Activated naive CD4-positive, alpha-beta T cell treated with anti-CD3 and anti-CD28 coated beads for 36 hours (primary cell): Measurements from ENCODE around the gene PKMYT1. TPM values are rescaled to one million over a fixed set of nuclear protein-coding genes. Genes with fewer than 3 reads are reported as not detected.
"Not testable (repeated sequence)": the region's sequence is repeated elsewhere in the genome, so short reads cannot be mapped to it uniquely, and the experiment has no call there.

Experiments used
- CTCF ChIA-PET: fragments of 350-600 bp; sonication (Branson Sonifier 250); formaldehyde crosslinking; loops from one replicate; lab custom pipeline; 2021; ENCODE audit warnings: antibody characterized with exemption; lab: Charles Lee
- DNase-seq: peaks from one replicate; pipeline ENCODE4 v3.0.0-alpha.2; 2020
- H3K27ac Mint-ChIP-seq: one replicate; pipeline ENCODE4 v1.8.0; 2021; ENCODE audit warnings: mild to moderate bottlenecking, mixed read lengths
- H3K27me3 Mint-ChIP-seq: one replicate; pipeline ENCODE4 v1.8.0; 2021; ENCODE audit warnings: low read depth, mixed read lengths
- H3K36me3 Mint-ChIP-seq: one replicate; pipeline ENCODE4 v1.8.0; 2021; ENCODE audit warnings: low read depth, mixed read lengths
- H3K4me1 Mint-ChIP-seq: one replicate; pipeline ENCODE4 v1.8.0; 2021; ENCODE audit warnings: low read depth, mixed read lengths
- H3K4me3 Mint-ChIP-seq: one replicate; pipeline ENCODE4 v1.8.0; 2021; ENCODE audit warnings: mild to moderate bottlenecking, moderate library complexity, mixed read lengths
- H3K9me3 Mint-ChIP-seq: one replicate; pipeline ENCODE4 v1.8.0; 2021; ENCODE audit warnings: mixed read lengths
- intact Hi-C: fragments of 100-400 bp; cut with micrococcal nuclease; formaldehyde crosslinking; loops from one replicate; pipeline ENCODE4 v1.15.1; 2023
- total RNA-seq, 2 experiments: library from RNA; stranded (reverse); gene quantifications; one replicate each; pipeline ENCODE4 v1.2.3, GENCODE V29; 2021

PKMYT1 gene
- total RNA-seq, 2 experiments from 2014 or later, result 128 to 136 TPM

- H3K9me3 Mint-ChIP-seq, result no peaks in the 10 kb centered on the region
- H3K27ac Mint-ChIP-seq, result no peak overlapping the region
- H3K4me1 Mint-ChIP-seq, result peaks cover 1% of the 10 kb centered on the region
- H3K36me3 Mint-ChIP-seq, result peaks cover 3% of the 10 kb centered on the region
- H3K4me3 Mint-ChIP-seq, result no peak overlapping the region
- DNase-seq, result no peak
- H3K27me3 Mint-ChIP-seq, result no peaks in the 10 kb centered on the region
- intact Hi-C loops, result no loop called here
- CTCF ChIA-PET, result no interaction called here
Measured at GRCh38 chr16:2948807-2949704, 31.2 kb downstream of the PKMYT1 start.

DNA sequence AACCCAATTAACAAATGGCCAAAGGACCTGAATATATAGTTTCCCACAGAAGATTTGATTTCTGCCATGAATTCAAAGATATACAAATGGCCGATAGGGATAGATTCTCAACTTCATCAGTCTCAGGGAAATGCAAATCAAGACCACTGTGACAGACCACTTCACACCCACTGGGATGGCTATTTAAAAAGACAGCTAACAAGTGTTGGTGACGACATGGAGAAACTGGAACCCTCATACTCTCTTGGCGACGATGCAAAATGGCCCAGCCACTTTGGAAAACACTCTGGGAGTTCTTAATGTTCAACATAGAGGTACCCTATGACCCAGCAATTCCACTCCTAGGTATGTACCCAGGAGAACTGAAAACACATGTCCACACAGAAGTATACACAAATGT, 33.6 kb downstream of the PKMYT1 start:
- DNase-seq, result no peak
- Mint-ChIP-seq H3K4me1 (peaks cover 1% of the 10 kb centered on the region), H3K9me3 (no peaks in the 10 kb centered on the region), H3K4me3 (no peak overlapping the region), H3K36me3 (peaks cover 10% of the 10 kb centered on the region), H3K27me3 (no peaks in the 10 kb centered on the region), H3K27ac (no peak overlapping the region)
- CTCF ChIA-PET, result interaction anchor here (1.0 kb wide), 1 partner anchor 13 kb away, joined by 6 read pairs; no protein-coding TSS in a partner anchor
- intact Hi-C loops, result no loop called here

- H3K4me3 Mint-ChIP-seq, DNase-seq, H3K36me3 Mint-ChIP-seq, H3K4me1 Mint-ChIP-seq, intact Hi-C loops, H3K27ac Mint-ChIP-seq, H3K27me3 Mint-ChIP-seq, H3K9me3 Mint-ChIP-seq, CTCF ChIA-PET: not testable (repeated sequence)
Measured at GRCh38 chr16:2943716-2944115, 36.5 kb downstream of the PKMYT1 start.

GRCh38 chr16:2942045-2942444, 38.2 kb downstream of the PKMYT1 start:
- Mint-ChIP-seq H3K27ac (no peak overlapping the region), H3K4me1 (no peaks in the 10 kb centered on the region), H3K4me3 (no peak overlapping the region), H3K27me3 (no peaks in the 10 kb centered on the region), H3K36me3 (peaks cover 11% of the 10 kb centered on the region), H3K9me3 (no peaks in the 10 kb centered on the region)
- CTCF ChIA-PET, result interaction anchor here (1.9 kb wide), 1 partner anchor 15 kb away, joined by 6 read pairs; no protein-coding TSS in a partner anchor
- DNase-seq, result no peak
- intact Hi-C loops, result no loop called here

DNA sequence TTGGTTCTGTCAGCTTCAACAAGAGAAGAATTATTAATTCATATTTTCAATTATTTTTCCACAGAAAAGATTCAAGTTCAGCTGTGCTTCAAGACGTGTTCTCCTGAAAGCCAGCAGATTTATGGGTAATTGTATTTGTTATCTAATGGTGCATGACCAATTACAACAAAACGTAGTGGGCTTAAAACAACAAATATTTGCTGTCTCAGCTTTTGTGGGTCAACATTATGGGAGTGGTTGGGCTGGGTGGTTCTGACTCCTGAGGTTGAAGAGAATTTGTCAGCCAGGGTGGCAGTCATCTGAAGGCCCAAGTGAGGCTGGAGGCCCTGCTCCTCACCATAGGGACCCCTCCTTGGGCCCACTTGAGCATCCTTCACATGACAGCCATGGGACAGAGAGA, 40.3 kb downstream of the PKMYT1 start:
- Mint-ChIP-seq H3K9me3 (no peaks in the 10 kb centered on the region), H3K4me3 (no peak overlapping the region), H3K4me1 (no peaks in the 10 kb centered on the region), H3K27me3 (no peaks in the 10 kb centered on the region), H3K27ac (no peak overlapping the region), H3K36me3 (peaks cover 13% of the 10 kb centered on the region)
- intact Hi-C loops, result no loop called here
- CTCF ChIA-PET, result interaction anchor here (0.8 to 1.5 kb wide), 3 partner anchors 10 to 92 kb away, joined by 3 to 4 read pairs (median 3); no protein-coding TSS in a partner anchor
- no peak for DNase-seq

GRCh38 chr16:2938206-2938605, 42.0 kb downstream of the PKMYT1 start:
- Mint-ChIP-seq H3K9me3 (no peaks in the 10 kb centered on the region), H3K27ac (no peak overlapping the region), H3K4me1 (no peaks in the 10 kb centered on the region), H3K4me3 (no peak overlapping the region), H3K27me3 (no peaks in the 10 kb centered on the region), H3K36me3 (peaks cover 11% of the 10 kb centered on the region)
- CTCF ChIA-PET, result interaction anchor here (1.3 kb wide), 1 partner anchor 11 kb away, joined by 6 read pairs; no protein-coding TSS in a partner anchor
- intact Hi-C loops, result no loop called here
- DNase-seq, result no peak

GRCh38 chr16:2937170-2937569, 43.1 kb downstream of the PKMYT1 start:
- CTCF ChIA-PET, result interaction anchor here (1.3 kb wide), 1 partner anchor 10 kb away, joined by 6 read pairs; no protein-coding TSS in a partner anchor
- H3K36me3 Mint-ChIP-seq, result peaks cover 8% of the 10 kb centered on the region
- no peak for DNase-seq
- no peaks in the 10 kb centered on the region for H3K4me1 Mint-ChIP-seq
- H3K27me3 Mint-ChIP-seq, result no peaks in the 10 kb centered on the region
- intact Hi-C loops, result no loop called here
- H3K27ac Mint-ChIP-seq, result no peak overlapping the region
- no peak overlapping the region for H3K4me3 Mint-ChIP-seq
- no peaks in the 10 kb centered on the region for H3K9me3 Mint-ChIP-seq

DNA sequence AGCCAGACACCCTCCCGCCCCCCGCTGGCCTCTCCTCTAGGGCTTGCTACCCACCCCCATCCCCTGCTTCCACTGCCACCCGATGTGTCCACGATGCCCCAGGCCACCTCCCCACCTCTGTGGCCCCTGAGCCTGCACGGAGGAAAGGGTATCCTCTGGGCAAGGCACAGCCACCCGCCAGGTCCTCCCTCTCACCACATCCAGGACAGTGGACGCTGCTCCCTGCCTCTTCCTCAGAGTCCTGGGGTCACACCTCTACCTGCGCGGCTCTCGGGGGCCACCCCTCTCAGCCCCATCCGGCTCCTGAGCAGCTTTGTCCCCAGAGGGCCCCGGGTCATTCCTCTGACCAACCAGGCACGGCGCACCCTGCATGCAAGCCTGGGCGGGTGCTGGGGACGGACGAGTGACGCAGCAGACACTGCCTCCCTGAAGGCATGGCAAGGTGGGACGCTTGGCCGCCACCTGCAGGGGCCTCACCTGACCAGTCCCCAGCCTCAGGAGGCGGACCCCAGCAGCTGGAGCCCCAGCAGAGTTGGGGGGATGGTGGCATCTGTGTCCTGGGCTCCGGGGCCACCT, 43.7 kb downstream of the PKMYT1 start:
- Mint-ChIP-seq H3K4me3 (no peak overlapping the region), H3K27me3 (no peaks in the 10 kb centered on the region), H3K27ac (no peak overlapping the region), H3K9me3 (no peaks in the 10 kb centered on the region), H3K36me3 (peaks cover 8% of the 10 kb centered on the region), H3K4me1 (no peaks in the 10 kb centered on the region)
- CTCF ChIA-PET, result interaction anchor here (0.5 to 1.3 kb wide), 2 partner anchors 10 to 16 kb away, joined by 3 to 6 read pairs; no protein-coding TSS in a partner anchor
- intact Hi-C loops, result no loop called here
- DNase-seq, result no peak

GRCh38 chr16:2934450-2934849, 45.8 kb downstream of the PKMYT1 start:
- Mint-ChIP-seq H3K27me3 (no peaks in the 10 kb centered on the region), H3K4me1 (no peaks in the 10 kb centered on the region), H3K9me3 (no peaks in the 10 kb centered on the region), H3K4me3 (no peak overlapping the region), H3K36me3 (peaks cover 8% of the 10 kb centered on the region), H3K27ac (no peak overlapping the region)
- CTCF ChIA-PET, result interaction anchor here (0.7 to 1.3 kb wide), 4 partner anchors 8 to 216 kb away, joined by 3 to 6 read pairs (median 3); partner anchors contain the start of gene KREMEN2
- intact Hi-C loops, result no loop called here
- no peak for DNase-seq

DNA sequence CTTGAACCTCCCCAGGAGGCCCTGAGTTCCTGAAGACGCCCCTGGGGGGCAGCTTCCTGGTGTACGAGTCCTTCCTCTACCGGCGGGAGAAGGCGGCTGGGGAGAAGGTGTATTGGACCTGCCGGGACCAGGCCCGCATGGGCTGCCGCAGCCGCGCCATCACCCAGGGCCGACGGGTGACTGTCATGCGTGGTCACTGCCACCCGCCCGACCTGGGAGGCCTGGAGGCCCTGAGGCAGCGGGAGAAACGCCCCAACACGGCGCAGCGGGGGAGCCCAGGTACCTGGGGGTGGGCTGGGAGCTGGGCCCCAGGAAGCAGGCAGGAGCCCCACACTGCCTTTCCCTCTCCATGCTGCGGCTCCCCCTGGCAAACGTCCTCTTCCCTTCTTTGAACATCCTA, 46.5 kb downstream of the PKMYT1 start:
- no peaks in the 10 kb centered on the region for H3K9me3 Mint-ChIP-seq
- no peak overlapping the region for H3K4me3 Mint-ChIP-seq
- no peak overlapping the region for H3K27ac Mint-ChIP-seq
- intact Hi-C loops, result no loop called here
- no peaks in the 10 kb centered on the region for H3K4me1 Mint-ChIP-seq
- peaks cover 8% of the 10 kb centered on the region for H3K36me3 Mint-ChIP-seq
- DNase-seq, result no peak
- CTCF ChIA-PET, result no interaction called here
- H3K27me3 Mint-ChIP-seq, result no peaks in the 10 kb centered on the region

DNA sequence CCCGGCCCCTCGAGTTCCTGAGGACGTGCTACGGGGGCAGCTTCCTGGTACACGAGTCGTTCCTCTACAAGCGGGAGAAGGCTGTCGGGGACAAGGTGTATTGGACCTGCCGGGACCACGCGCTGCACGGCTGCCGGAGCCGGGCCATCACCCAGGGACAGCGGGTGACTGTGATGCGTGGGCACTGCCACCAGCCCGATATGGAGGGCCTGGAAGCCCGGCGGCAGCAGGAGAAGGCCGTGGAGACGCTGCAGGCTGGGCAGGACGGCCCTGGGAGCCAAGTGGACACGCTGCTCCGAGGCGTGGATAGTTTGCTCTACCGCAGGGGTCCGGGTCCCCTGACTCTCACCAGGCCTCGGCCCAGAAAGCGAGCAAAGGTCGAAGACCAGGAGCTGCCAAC, 47.1 kb downstream of the PKMYT1 start:
- no peak for DNase-seq
- CTCF ChIA-PET, result no interaction called here
- Mint-ChIP-seq H3K4me1 (no peaks in the 10 kb centered on the region), H3K36me3 (peaks cover 7% of the 10 kb centered on the region), H3K27ac (no peak overlapping the region), H3K9me3 (no peaks in the 10 kb centered on the region), H3K27me3 (no peaks in the 10 kb centered on the region), H3K4me3 (no peak overlapping the region)
- intact Hi-C loops, result no loop called here

DNA sequence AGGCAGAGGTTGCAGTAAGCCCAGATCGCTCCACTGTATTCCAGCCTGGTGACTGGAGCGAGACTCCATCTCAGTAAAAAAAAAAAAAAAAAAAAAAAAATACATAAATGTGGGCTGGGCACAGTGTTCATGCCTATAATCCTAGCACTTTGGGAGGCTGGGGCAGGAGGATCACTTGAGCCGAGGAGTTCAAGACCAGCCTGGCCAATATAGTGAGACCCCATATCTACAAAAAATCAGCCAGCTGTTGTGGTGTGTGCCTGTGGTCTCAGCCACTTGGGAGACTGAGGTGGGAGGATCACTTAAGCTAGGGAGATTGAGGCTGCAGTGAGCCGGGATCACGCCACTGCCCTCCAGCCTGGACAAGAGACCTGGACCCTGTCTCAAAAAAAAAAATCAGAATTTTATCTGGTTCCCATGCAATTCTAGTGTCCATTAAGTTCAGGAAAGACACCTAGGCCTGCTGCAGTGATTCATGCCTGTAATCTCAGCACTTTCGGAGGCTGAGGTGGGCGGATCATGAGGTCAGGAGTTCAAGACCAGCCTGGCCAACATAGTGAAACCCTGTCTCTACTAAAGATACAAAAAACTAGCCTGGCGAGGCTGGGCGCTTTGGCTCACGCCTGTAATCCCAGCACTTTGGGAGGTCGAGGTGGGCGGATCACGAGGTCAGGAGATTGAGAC, 48.9 kb downstream of the PKMYT1 start:
- H3K4me1 Mint-ChIP-seq, DNase-seq, H3K27ac Mint-ChIP-seq, H3K36me3 Mint-ChIP-seq, intact Hi-C loops, H3K9me3 Mint-ChIP-seq, H3K27me3 Mint-ChIP-seq, H3K4me3 Mint-ChIP-seq: not testable (repeated sequence)
- CTCF ChIA-PET, result interaction anchor here (0.7 to 1.1 kb wide), 2 partner anchors 29 to 92 kb away, joined by 3 read pairs; no protein-coding TSS in a partner anchor
